Tibial artery (tissue), 4 donors: ENCODE data around the gene CCDC97.

ENCODE experiments used
- DNase-seq, 2 donors: peaks; one replicate each; pipeline ENCODE4 v3.0.0-alpha.2; 2019
- H3K27ac ChIP-seq, 2 donors: fragments of 200-600 bp; sonication (generic) in 1 of 2; 1 replicate in 1 of 2; 2 replicates in 1 of 2; pipeline ENCODE4 v1.5.1; 2018 to 2019; ENCODE audit warnings: mild to moderate bottlenecking in 1 of 2
- H3K27me3 ChIP-seq, 2 donors: fragments of 200-600 bp; sonication (generic) in 1 of 2; one replicate each; pipeline versions ENCODE4 v1.5.1 to v1.6.0; 2016 to 2019
- H3K36me3 ChIP-seq, 3 donors: fragments of 200-600 bp; sonication (generic) in 2 of 3; one replicate each; pipeline ENCODE4 v1.5.1; 2016 to 2019; ENCODE audit warnings: mild to moderate bottlenecking in 2 of 3
- H3K4me1 ChIP-seq, 4 donors: fragments of 200-600 bp; sonication (generic) in 2 of 4; 1 replicate in 3 of 4; 2 replicates in 1 of 4; pipeline ENCODE4 v1.5.1; 2016 to 2019
- H3K4me3 ChIP-seq, 2 donors: fragments of 200-600 bp; sonication (generic) in 1 of 2; 1 replicate in 1 of 2; 2 replicates in 1 of 2; pipeline ENCODE4 v1.5.1; 2018 to 2019; ENCODE audit warnings: mild to moderate bottlenecking in 2 of 2
- H3K9me3 ChIP-seq, 3 donors: fragments of 200-600 bp; sonication (generic) in 1 of 3; one replicate each; pipeline ENCODE4 v1.5.1; 2016 to 2019
- intact Hi-C: fragments of 100-400 bp; cut with DNase I; formaldehyde crosslinking; loops from one replicate; pipeline ENCODE4 v1.15.0; 2023; ENCODE audit warnings: low total_unique reads
- TF ChIP-seq, protein P1 (sequence below), 2 experiments: fragments of 200-600 bp in 1 of 2; fragments of 450-650 bp in 1 of 2; IDR thresholded peaks; one replicate each; pipeline ENCODE4 v1.5.1; 2017 to 2019; ENCODE audit warnings: antibody characterized with exemption in 2 of 2, mild to moderate bottlenecking in 1 of 2, moderate library complexity in 1 of 2

CCDC97 gene

DNA sequence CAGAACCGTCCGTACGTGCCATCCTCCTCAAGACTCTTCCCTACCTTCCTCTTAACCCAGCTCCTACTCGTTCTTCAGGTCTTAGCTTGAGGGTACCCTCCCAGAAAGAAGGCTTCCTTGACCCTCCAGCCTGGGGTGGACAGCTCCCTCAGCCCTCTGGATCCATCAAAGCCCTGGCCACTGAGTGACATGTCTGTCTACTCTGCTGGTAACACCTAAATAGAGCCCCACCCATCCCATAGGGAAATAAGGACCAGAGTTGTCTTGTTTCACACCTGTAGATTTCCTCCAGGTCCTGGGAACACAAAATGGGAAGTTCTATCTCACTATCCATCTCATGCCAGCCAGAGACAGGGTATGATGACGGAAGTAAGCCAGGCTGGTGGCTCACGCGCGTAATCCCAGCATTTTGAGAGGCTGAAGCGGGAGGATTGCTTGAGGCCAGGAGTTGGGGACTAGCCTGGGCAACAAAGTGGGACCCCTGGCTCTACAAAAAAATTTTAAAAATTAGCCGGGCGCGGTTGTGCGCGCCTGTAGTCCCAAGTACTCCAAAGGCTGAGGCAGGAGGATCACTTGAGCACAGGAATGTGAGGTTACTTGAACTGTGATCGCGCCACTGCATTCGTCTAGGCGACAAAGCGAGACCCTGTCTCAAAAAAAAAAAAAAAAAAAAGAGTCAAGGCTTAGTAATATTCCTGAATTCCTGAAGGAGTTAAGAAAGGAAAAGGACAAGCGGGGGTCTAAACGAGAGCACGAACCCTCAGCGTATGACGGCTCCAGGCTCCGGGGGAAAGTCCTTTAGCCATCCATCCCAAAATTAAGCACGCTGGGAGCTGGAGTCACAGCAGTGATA, 566 bp upstream of the CCDC97 start:
- peak overlapping the region; percentile 88 to 91 for H3K27ac ChIP-seq
- peaks cover 4 to 40% (median 32%) of the 10 kb centered on the region in 4 donors for H3K4me1 ChIP-seq
- intact Hi-C loops = loop anchor here (2.0 to 5.0 kb wide), 3 partner anchors 43 to 105 kb away; partner anchors contain the start of genes HNRNPUL1 and TGFB1
- peak in 1 of 2 donors; percentile 33 for DNase-seq
- H3K27me3 ChIP-seq = no peaks in the 10 kb centered on the region
- peaks cover 29 to 58% (median 50%) of the 10 kb centered on the region in 3 donors for H3K36me3 ChIP-seq
- H3K4me3 ChIP-seq = peak overlapping the region; percentile 69 to 70
- H3K9me3 ChIP-seq = no peaks in the 10 kb centered on the region
- TF ChIP-seq, protein P1, sequence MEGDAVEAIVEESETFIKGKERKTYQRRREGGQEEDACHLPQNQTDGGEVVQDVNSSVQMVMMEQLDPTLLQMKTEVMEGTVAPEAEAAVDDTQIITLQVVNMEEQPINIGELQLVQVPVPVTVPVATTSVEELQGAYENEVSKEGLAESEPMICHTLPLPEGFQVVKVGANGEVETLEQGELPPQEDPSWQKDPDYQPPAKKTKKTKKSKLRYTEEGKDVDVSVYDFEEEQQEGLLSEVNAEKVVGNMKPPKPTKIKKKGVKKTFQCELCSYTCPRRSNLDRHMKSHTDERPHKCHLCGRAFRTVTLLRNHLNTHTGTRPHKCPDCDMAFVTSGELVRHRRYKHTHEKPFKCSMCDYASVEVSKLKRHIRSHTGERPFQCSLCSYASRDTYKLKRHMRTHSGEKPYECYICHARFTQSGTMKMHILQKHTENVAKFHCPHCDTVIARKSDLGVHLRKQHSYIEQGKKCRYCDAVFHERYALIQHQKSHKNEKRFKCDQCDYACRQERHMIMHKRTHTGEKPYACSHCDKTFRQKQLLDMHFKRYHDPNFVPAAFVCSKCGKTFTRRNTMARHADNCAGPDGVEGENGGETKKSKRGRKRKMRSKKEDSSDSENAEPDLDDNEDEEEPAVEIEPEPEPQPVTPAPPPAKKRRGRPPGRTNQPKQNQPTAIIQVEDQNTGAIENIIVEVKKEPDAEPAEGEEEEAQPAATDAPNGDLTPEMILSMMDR (IDR thresholded peaks at IDR 0.05) = no peak

DNA sequence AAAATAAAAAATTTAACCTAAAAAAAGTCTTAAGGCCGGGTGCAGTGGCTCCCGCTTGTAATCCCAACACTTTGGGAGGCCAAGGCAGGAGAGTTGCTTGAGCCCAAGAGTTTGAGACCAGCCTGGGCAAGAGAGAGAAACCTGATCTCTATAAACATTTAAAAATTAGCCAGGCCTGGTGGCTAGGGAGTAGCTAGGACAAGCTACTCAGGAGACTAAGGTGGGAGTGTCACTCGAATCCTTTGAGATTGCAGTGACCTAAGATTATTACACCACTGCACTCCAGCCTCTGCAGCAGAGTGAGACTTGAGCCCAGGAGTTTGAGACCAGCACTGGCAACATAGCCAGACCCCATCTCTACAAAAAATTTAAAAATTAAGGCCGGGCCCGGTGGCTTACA, 1.1 kb downstream of the CCDC97 start:
- TF ChIP-seq, protein P1 (IDR thresholded peaks at IDR 0.05) = no peak
- peak overlapping the region; percentile 69 to 70 for H3K4me3 ChIP-seq
- DNase-seq = no peak
- intact Hi-C loops = loop anchor here (5.0 kb wide), 1 partner anchor 41 kb away; the partner anchor contains the start of gene TGFB1
- peak overlapping the region; percentile 88 to 91 for H3K27ac ChIP-seq
- no peaks in the 10 kb centered on the region for H3K27me3 ChIP-seq
- peaks cover 4 to 40% (median 32%) of the 10 kb centered on the region in 4 donors for H3K4me1 ChIP-seq
- peaks cover 17 to 55% (median 37%) of the 10 kb centered on the region in 3 donors for H3K36me3 ChIP-seq
- no peaks in the 10 kb centered on the region for H3K9me3 ChIP-seq

DNA sequence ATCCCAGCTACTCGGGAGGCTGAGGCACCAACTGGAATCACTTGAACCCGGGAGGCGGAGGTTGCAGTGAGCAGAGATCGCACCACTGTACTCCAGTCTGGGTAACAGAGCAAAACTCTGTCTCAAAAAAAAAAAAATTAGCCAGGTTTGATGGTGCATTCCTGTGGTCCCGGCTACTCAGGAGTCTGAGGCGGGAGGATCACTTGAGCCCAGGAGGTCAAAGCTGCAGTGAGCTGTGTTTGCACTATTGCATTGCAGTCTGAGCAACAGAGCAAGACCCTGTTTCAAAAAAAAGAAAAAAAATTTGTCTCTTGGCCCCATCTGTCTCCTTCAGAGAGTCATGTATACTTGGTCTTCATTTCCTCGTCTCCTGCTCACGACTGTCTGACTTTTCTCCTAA, 1.6 kb downstream of the CCDC97 start:
- Histone ChIP-seq H3K9me3 (no peaks in the 10 kb centered on the region), H3K4me1 (peaks cover 4 to 40% (median 32%) of the 10 kb centered on the region in 4 donors), H3K4me3 (peak overlapping the region in 1 of 2 donors; percentile 69), H3K27me3 (no peaks in the 10 kb centered on the region), H3K36me3 (peaks cover 17 to 55% (median 37%) of the 10 kb centered on the region in 3 donors), H3K27ac (peak overlapping the region in 1 of 2 donors; percentile 88)
- intact Hi-C loops = loop anchor here (5.0 kb wide), 1 partner anchor 41 kb away; the partner anchor contains the start of gene TGFB1
- TF ChIP-seq, protein P1 (IDR thresholded peaks at IDR 0.05) = no peak
- DNase-seq = no peak

DNA sequence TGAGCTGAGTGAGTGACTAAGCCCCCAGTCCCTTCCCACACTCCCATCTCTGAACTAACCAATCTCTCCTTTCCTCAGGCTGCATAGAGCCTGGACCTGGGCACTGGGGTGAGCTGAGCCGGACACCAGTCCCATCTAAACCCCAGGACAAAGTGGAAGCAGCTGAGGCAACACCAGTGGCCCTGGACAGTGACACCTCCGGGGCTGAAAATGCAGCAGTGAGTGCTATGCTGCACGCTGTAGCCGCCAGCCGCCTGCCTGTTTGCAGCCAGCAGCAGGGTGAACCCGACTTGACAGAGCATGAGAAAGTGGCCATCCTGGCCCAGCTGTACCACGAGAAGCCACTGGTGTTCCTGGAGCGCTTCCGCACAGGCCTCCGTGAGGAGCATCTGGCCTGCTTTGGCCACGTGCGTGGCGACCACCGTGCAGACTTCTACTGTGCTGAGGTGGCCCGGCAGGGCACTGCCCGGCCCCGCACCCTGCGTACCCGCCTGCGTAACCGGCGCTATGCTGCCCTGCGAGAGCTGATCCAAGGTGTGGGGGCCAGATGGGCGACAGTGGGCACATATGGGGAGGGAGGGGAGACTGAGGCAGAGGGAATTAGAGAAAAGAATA, 6.4 kb downstream of the CCDC97 start:
- Histone ChIP-seq H3K36me3 (peaks cover 37 to 89% (median 73%) of the 10 kb centered on the region in 3 donors), H3K4me1 (peaks cover 0 to 16% (median 8%) of the 10 kb centered on the region in 4 donors), H3K4me3 (no peak overlapping the region), H3K27me3 (no peaks in the 10 kb centered on the region), H3K27ac (no peak overlapping the region), H3K9me3 (no peaks in the 10 kb centered on the region)
- no peak for DNase-seq
- intact Hi-C loops = no loop called here
- TF ChIP-seq, protein P1 (IDR thresholded peaks at IDR 0.05) = no peak

DNA sequence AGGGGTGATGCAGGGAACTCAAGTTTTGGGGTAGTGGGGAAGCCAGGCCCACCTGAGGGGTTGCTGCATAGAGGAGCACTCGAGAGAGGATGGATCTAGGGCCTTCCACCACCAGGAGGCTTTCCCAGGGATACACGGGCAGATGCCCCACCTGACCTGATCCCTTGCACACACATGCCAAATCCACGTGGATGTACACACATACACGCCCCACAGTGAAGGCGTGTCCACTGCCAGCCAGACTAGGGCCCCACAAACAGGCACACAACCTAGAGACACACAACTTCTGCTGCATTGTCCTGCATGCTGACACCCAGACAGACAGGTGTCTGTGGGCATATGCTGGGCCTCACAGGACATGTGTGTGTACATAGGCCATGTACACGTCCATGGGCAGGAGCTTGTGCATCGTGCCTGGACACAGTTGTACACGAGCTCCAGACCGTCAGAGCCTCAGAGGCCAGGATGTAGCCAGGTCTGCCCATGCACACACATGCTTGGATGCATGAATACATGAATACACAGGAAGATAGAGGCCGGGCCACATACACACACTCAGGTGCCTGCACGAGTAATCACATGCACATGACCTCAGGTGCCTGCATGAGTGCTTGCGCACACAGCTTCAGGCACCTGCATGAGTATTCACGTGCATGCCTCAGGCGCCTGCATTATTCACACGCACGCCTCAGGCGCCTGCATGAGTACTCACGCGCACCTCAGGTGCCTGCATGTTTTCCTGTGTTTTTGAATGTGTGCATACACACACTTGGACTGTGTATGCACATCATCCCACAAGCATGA, 8.9 kb downstream of the CCDC97 start:
- DNase-seq = no peak
- Histone ChIP-seq H3K27ac (no peak overlapping the region), H3K27me3 (no peaks in the 10 kb centered on the region), H3K4me3 (no peak overlapping the region), H3K36me3 (peaks cover 32 to 84% (median 54%) of the 10 kb centered on the region in 3 donors), H3K9me3 (no peaks in the 10 kb centered on the region), H3K4me1 (peaks cover 0 to 26% (median 21%) of the 10 kb centered on the region in 4 donors)
- intact Hi-C loops = no loop called here
- TF ChIP-seq, protein P1 (IDR thresholded peaks at IDR 0.05) = no peak
